ENCODE results near the gene C16orf92.

Gene C16orf92, protein sequence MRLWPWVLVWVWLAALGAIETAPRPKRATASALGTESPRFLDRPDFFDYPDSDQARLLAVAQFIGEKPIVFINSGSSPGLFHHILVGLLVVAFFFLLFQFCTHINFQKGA

DNA sequence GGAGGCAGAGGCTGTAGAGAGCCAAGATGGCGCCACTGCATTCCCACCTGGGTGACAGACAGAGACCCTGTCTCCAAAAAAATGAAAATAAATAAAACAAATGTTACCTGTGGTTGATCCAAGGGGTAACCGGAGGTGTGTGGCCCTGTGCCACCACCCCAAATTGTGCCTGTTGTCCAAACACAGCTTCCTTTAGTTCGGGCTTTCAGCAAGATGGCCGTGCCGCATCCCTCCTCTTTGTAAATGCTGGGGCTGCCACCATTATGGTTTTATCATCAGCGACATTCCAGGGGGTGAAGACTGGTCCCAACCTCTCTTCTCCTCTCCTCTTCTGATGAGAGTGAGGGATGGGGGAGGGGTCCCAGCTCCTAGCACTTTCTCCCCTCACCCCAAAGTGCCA lies at the start of gene C16orf92:
Gene C16orf92 (plus strand): TSS at position 312 of the 400 bp plus-strand sequence. CDS start 143 bp downstream, outside the sequence.
- DNase-seq (ENCODE audit: low read depth) = no peak

DNA sequence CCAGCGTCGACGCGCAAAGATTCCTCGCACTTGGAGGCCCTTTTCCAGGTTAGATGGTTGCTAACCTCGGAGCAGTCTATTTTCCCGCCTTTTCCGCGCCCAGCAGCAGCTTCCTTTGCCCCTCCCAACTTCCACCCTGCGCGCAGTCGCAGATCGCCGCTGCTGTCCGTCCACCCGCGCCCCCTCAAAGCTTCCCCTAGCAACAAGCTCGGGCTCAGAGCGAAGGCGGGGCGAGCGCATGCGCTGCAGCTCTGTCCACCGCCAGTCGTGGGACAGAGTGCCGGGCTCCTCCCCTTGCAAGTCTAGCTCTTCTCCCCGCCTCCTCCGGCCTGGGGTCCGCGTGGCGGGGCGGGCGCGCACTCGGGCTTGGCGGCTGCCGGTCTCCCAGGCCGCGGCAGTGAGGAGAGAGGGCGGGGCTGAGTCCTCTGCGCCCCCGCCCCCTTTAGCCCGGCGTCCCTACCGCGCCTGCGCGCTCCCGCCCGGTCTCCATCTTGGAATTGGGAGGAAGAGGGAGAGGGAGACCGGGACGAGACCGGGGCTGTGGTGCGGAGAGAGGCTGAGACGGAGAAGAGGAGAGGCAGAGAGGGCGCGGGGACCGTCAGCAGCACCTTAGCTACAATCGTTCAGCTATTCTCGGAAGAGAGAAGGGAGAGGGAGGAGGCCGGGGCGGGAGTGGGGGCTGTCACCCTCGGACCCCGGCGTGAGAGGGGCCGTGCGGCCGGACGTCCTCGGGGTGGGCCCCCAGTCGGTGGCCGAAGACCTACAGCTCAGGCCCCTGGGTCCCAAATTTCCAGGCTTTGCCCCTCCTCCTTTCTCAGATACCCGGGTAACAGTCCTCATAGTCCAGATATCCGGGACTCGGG lies 49.4 kb upstream of the C16orf92 start, which contains the start of gene TAOK2:
Gene TAOK2 (plus strand): TSS at position 485 of the 863 bp plus-strand sequence. CDS start 3,905 bp downstream, outside the sequence.
- DNase-seq (ENCODE audit: low read depth) = peak; percentile 99

DNA sequence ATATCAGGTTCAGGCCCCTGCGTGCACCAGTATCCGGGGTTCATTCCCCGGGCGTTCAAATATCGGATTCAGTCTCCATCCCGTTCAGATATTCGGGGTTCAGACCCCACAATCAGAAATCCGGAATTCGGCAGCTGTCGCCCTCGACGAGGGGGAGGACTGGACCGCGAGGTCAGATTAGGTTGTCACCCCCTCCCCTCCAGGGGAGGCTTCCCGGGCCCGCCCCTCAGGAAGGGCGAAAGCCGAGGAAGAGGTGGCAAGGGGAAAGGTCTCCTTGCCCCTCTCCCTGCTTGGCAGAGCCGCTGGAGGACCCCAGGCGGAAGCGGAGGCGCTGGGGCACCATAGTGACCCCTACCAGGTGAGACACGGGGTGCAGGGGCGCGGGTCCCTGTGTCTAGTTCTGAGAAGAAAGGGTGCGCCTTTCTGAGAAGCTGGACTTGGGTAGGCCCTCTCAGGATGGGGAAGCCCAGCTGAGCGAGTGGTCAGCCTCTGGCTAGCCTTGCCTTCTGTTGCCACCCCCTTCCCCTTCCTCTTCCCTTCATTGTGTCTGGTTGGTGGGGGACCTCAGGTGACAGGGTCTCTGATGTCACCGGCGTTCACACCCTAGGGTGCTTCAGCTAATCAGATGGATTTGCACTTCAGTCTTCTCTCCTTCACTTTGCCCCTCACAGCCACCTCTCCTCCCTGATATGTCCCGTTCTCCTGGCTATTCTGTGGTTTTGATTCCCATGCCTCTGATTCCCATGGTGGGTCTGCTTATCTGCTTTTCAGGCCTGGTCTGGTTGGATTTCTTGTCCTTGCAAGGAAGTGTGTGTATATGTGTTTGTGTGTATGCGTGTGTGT lies 48.5 kb upstream of the C16orf92 start:
- peak; percentile 23 for DNase-seq (ENCODE audit: low read depth)

DNA sequence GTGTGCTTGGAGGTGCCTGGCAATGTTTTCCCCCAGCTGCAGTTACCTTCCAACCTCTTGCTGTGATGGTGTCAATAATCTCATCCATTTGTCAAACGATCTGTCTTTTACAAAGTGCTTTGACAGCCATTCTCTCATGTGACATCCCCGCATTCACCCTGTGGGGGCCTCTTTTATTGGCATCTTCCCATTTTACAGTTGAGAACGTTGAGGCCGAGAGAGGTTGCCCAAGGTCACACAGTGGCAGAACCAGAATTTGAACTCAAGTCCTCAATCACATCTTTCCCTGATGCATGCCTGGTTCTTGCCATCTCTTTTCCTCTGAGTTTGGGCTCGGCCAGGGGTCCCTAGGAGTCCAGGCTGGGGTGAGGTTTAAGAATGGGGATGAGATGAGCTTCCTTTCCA lies 47.9 kb upstream of the C16orf92 start:
- DNase-seq (ENCODE audit: low read depth) = no peak

DNA sequence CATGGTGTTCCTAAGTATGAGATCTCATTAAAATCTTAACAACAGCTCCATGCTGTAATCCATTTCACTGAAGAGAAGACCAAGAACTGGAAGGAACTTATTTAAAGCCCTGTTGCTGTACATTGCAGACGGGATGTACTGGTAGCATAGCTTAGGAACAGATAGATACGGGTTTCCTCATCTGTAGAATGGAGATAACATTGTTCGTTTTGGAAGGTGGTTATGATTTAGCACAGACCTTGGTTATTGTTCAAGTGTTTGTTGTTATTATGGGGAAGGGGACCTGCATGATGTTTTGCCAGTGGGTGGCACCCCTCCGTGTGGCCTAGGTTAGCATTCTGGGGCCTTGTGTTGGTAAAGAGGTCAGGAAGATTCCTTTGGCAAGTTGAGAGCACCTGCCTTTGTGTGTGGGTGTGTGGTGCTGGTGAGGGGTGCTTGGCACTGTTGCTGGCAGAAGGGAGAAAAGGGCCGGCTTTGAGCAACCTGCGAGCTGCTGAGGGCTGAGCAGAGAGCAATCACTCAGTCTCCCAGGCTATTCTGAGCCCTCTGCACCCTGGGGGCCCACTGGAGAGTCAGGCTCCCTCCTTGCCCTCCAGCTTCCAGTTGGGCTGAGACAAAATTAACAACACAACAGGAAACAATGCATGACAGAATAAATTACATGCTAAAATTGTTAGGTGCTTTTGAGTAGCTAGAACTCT lies 47.0 kb upstream of the C16orf92 start:
- DNase-seq (ENCODE audit: low read depth) = no peak

DNA sequence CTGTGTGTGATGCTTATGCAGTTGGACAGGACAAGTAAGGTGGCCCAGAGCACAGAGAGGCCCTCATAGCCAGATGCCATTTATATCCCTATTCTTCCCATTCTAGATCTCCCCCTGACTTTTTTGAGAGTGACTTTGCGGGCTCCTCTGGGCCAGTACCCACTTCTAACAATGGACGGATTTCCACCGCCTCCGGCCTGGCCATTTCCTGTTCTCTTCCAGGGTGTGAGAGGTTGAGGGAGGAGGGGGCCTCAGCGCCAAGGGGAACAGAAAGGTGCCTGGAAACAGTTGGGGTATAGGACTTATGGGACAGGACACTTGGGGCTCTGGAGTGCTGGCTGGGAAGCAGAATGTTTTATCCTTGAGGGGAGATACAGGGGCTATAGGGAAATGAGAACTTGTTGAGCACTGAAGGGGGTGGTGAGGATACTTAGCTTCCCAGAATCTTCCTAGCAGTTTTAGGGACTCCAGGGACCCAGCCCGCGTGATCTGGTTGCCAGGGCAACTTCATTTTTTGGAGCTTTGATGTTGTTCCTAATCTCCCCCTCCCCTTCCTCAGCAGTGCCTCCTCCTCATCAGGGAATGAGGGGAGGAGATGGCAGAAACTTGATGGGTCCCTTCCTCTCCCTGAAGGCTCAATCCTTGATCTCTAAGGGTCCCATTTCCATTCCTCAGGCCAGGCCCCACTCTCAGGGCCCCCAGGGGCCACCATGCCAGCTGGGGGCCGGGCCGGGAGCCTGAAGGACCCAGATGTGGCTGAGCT lies 45.8 kb upstream of the C16orf92 start:
- DNase-seq (ENCODE audit: low read depth) = no peak

DNA sequence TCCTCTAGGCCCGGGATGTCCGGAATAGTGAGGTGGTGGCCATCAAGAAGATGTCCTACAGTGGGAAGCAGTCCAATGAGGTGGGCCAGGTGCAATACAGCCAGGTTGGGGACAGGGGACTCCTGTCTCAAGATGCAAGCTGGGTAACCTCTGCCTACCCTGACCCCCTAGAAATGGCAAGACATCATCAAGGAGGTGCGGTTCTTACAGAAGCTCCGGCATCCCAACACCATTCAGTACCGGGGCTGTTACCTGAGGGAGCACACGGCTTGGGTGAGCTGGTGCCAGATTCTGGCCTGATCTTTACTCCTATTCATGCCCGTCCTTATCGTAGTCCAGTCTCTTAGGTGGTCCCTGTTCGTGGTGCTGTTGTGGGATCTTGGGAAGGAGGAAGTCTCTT lies 44.9 kb upstream of the C16orf92 start:
- DNase-seq (ENCODE audit: low read depth) = no peak

DNA sequence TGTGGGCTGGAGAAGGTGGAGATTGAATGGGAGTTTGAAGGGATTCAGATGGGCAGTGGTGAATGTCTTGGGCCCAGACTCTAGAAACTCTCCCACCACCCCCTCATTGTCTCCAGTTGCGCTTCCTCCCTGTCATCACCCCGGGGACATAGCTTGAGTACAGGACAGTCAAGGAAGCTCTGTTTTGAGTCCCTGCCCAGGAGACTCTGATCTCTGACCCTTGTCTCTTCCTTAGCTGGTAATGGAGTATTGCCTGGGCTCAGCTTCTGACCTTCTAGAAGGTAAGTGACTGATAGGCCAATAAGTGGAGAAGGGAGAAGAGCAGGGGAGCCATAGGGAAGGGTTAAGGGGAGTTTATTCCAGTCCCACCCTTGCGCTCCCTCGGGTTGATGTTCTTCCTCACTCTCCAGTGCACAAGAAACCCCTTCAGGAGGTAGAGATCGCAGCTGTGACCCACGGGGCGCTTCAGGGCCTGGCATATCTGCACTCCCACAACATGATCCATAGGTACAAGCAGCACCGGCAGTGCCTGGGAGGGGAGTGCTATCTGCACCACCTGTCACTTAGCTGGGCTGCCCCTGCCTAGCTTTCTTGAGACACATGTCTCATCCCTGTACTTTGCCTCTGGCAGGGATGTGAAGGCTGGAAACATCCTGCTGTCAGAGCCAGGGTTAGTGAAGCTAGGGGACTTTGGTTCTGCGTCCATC lies 44.3 kb upstream of the C16orf92 start:
- DNase-seq (ENCODE audit: low read depth) = no peak

DNA sequence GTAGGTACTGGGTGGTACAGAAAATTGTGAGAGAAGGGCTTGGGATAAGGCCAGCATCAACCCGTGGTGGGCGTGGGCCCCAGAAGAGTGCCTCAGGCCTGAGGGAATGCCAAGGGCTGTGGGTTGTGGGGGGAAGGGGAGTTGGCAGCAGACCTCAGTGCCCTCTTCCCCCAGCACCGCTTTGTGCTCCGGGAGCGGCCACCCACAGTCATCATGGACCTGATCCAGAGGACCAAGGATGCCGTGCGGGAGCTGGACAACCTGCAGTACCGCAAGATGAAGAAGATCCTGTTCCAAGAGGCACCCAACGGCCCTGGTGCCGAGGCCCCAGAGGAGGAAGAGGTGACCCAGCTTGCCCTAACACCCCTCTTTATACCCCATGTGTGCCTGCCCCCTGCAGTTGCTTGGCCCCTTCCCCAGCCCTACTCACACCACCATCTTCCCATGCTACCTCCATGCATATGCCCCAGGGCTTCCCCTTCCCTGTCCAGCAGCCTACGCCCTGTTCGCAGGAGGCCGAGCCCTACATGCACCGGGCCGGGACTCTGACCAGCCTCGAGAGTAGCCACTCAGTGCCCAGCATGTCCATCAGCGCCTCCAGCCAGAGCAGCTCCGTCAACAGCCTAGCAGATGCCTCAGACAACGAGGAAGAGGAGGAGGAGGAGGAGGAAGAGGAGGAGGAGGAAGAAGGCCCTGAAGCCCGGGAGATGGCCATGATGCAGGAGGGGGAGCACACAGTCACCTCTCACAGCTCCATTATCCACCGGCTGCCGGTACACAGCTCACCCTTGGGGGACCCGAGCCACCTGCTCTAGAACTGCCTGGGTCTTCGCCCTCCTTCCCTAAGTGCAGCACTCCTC lies 40.2 kb upstream of the C16orf92 start:
- no peak for DNase-seq (ENCODE audit: low read depth)

DNA sequence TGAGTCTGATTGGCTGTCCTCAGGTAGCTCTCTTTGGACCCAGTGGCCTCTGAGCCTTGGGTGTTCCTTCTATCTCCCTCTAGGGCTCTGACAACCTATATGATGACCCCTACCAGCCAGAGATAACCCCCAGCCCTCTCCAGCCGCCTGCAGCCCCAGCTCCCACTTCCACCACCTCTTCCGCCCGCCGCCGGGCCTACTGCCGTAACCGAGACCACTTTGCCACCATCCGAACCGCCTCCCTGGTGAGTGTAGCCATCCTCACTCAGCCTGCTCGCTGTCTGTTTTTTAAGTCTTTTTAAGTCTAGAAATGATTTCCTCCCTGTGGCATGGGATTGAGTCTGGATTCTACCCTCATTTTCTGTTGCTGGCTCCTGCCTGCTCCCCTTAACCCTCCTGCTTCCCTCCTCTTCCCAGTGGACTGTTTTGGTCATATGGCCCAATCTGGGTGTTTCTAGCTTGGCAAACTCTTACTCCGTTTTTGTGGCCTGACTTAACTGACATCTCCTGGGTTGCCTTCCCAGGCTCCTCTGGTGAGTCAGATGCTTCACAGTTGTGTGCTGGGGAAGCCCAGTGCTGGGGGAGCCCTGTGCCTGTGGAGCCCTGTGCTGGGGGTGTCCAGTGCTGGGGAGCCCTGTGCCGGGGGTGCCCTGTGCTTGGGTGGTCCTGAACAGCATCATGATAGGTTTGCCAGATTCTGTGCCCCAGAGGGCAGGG lies 39.4 kb upstream of the C16orf92 start:
- peak; percentile 77 for DNase-seq (ENCODE audit: low read depth)

DNA sequence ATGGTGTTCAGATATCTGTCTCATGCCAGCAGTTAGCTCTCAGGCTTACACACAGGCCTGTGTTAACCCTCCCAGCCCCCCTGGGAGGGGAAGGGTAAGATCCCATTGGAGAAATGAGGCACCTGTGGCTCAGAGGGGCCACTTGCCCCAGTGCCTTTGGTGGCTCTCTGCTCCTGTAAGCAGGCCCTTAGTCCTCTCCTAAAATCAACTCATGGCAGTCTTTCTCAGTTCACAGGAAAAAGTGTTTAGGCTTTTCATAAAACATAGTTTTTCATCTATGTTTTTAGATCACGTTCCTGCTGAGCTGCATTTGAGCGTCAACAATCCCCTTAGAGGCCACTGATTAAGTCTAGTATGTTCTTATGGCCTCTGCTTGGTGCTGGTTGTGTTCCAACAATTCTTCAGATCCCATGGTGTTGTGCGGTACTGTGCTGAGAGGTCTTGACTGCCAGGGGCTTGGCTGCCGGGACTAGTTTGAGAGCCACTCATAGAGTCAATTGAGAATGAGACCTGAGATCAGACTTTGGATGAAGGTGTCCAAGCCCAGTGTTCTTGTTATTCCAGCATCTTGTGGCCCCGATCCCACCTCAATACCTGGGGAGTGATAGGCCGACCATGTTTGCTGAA lies 38.7 kb upstream of the C16orf92 start:
- no peak for DNase-seq (ENCODE audit: low read depth)

DNA sequence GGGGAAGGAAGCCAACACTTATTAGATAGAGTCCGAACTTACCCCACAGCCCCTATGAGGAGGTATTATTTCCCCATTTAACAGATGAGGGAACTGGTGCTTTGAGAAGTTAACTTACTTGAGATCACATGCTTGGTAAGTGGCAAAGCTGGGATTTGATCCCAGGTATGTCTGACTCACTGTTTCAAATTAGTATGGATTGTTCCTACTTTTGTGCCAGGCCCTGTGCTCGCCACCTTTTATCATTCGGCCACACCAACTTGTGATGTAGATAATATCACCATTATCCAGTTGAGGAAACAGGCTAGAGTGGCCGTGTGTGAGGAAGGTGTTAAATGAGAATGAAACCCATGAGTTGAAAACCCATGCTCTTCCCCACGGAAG lies 38.2 kb upstream of the C16orf92 start:
- DNase-seq (ENCODE audit: low read depth) = no peak

DNA sequence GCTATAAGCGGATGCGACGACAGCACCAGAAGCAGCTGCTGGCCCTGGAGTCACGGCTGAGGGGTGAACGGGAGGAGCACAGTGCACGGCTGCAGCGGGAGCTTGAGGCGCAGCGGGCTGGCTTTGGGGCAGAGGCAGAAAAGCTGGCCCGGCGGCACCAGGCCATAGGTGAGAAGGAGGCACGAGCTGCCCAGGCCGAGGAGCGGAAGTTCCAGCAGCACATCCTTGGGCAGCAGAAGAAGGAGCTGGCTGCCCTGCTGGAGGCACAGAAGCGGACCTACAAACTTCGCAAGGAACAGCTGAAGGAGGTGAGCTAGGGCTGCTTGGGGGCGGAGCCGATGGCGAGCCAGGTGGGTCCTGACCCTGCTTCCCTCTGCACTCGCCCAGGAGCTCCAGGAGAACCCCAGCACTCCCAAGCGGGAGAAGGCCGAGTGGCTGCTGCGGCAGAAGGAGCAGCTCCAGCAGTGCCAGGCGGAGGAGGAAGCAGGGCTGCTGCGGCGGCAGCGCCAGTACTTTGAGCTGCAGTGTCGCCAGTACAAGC lies 37.7 kb upstream of the C16orf92 start:
- DNase-seq (ENCODE audit: low read depth) = no peak

DNA sequence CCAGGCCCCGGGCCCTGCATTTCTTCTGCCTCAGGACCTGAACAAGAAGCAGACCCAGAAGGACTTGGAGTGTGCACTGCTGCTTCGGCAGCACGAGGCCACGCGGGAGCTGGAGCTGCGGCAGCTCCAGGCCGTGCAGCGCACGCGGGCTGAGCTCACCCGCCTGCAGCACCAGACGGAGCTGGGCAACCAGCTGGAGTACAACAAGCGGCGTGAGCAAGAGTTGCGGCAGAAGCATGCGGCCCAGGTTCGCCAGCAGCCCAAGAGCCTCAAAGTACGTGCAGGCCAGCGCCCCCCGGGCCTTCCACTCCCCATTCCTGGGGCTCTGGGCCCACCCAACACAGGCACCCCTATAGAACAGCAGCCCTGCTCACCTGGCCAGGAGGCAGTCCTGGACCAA lies 36.8 kb upstream of the C16orf92 start:
- no peak for DNase-seq (ENCODE audit: low read depth)

DNA sequence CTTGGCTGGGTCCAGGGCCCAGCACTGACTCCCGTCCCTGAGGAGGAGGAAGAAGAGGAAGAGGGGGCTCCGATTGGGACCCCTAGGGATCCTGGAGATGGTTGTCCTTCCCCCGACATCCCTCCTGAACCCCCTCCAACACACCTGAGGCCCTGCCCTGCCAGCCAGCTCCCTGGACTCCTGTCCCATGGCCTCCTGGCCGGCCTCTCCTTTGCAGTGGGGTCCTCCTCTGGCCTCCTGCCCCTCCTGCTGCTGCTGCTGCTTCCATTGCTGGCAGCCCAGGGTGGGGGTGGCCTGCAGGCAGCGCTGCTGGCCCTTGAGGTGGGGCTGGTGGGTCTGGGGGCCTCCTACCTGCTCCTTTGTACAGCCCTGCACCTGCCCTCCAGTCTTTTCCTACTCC lies 36.1 kb upstream of the C16orf92 start:
- no peak for DNase-seq (ENCODE audit: low read depth)

DNA sequence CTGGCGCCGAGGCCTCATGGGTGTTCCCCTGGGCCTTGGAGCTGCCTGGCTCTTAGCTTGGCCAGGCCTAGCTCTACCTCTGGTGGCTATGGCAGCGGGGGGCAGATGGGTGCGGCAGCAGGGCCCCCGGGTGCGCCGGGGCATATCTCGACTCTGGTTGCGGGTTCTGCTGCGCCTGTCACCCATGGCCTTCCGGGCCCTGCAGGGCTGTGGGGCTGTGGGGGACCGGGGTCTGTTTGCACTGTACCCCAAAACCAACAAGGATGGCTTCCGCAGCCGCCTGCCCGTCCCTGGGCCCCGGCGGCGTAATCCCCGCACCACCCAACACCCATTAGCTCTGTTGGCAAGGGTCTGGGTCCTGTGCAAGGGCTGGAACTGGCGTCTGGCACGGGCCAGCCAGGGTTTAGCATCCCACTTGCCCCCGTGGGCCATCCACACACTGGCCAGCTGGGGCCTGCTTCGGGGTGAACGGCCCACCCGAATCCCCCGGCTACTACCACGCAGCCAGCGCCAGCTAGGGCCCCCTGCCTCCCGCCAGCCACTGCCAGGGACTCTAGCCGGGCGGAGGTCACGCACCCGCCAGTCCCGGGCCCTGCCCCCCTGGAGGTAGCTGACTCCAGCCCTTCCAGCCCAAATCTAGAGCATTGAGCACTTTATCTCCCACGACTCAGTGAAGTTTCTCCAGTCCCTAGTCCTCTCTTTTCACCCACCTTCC lies 35.5 kb upstream of the C16orf92 start:
- DNase-seq (ENCODE audit: low read depth) = no peak

DNA sequence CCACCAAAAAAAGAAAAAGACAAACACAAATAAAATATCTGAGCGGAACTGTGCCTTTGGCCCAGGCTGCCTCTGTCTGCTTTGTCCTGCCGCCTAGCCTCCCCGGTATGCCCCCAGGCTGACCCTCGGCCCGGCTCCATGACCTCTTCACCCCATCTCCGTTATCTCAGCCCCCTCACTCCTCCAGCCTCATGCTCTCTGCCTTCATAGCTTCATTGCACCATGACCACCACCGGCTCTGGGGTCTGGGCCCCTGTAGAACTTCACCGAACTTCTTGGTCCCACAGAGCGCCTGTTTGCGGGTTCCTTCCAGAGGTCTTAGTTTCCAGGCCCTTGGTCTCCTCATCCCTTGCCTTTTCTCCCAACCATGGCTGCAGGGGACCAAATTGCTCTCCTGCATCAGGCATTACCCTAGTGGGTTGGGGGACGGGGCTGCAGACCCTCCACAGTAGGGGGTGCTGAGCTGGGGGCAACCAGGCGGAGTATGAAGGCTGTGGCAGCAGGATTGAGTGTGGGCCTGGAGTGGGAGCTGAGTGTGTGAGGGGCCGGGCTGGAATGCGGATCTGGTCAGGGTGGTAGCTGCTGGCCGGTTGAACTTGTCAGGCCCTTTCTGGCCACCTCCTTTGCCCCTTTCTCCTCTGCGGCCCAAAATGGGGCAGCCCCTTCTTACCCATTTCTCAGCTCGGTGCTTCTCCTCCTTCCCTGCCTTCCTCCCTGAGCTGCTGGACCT lies 34.5 kb upstream of the C16orf92 start:
- no peak for DNase-seq (ENCODE audit: low read depth)

Data from iris pigment epithelial cell (primary cell).